Heart left ventricle (tissue), 13 donors: ENCODE measurements around the gene RHOB.

Source experiments
- CTCF ChIP-seq, 12 donors: fragments of 200-600 bp; sonication (generic) in 4 of 12; IDR thresholded peaks; one replicate each; pipeline versions ENCODE4 v1.5.0 to v1.8.0; 2018 to 2022; ENCODE audit warnings: antibody characterized with exemption in 12 of 12, mild to moderate bottlenecking in 5 of 12
- POLR2A ChIP-seq, 2 donors: fragments of 450-650 bp; IDR thresholded peaks; one replicate each; pipeline ENCODE4 v1.6.1; 2017; ENCODE audit warnings: antibody characterized with exemption in 2 of 2, mild to moderate bottlenecking in 2 of 2, moderate library complexity in 2 of 2
- donor health status: ischemic (EF 13 %, LVEDD 7.1; RV severe dilation, severe dysfunction).
- donor health status: DM: no; HTN: yes; CAD: no.
- donor health status: DM: no; HTN: no; CAD: no.
- donor health status: ischemic (EF 25% LVEDD 6.9; RV normal size, moderate dysfunction).
- donor health status: ischemic (EF 25% LVEDD 5.7; RV mildly dilated, moderate dysfunction).
- donor health status: ischemic (EF 35%, LVEDD 5.7; RV mildly dilated, moderate dysfunction).
- donor health status: nonischemic (EF 11% LVEDD 7.7; RV severe dilation, severe dysfunction).
- donor health status: DM: yes; HTN: yes; CAD: no.
- donor health status: PGD.
- donor health status: ischemic (EF 29% LVEDD 5.4; RV normal size, mild dysfunction).
- donor health status: nonischemic (EF 23%, LVEDD 6.1; RV moderate dilation, normal function).

DNA sequence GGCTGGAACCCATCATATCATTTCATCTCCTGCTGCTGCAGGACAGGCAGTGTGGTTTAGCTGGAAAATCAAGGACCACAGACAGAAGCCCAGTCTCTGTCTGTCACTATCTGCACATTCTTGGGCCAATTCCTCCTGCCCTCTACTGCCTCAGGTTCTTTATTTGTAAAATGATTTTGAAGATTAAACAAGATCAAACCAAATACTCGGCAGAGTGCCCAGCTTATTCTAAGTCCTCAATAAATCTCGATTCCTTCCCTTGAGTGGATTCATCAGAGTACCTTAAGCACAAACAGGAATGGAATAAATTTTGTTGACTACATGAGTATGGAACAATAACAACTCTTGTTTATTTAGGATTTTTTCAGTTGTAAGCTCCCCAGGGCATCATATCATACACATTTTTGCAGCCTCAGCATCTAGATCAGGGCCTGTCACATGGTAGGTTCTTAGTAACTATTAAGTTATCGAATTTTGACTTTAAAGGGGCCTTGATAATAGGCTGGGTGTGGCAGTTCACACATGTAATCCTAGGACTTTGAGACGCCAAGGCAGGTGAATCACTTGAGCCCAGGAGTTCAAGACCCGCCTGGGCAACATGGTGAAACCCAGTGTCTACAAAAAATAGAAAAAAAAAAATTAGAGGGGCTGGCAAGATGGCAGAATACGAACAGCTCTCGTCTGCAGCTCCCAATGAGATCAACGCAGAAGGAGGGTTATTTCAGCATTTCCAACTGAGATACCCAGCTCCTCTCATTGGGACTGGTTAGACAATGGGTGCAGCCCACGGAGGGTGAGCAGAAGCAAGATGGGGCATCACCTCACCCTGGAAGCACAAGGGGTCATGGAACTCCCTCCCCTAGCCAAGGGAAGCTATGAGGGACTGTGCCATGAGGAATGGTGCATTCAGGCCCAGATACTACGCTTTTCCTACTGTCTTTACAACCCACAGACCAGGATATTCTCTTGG is 11.1 kb downstream of the RHOB start:
- TF ChIP-seq CTCF (IDR thresholded peaks at IDR 0.05): no peak
- no peak for TF ChIP-seq POLR2A (IDR thresholded peaks at IDR 0.05)
